ENCODE measurements around the gene TTC7B.

GRCh38 chr14:90540437-90540836, 275.8 kb downstream of the TTC7B start:
- TF ChIP-seq CTCF (IDR thresholded peaks at IDR 0.05; ENCODE audit: low read depth, low read length) (no peak), MAX (IDR thresholded peaks at IDR 0.05; ENCODE audit: low read depth, low read length) (no peak), POLR2A (IDR thresholded peaks at IDR 0.05; ENCODE audit: extremely low read depth, insufficient read length) (no peak)

Data from NB4 (cell line).